Neural cell (in vitro differentiated cells): ENCODE data around the gene DSCAM.
A peak's percentile ranks its signal among the peaks of the same experiment; 100 is the strongest.

ENCODE experiments used
- CTCF ChIP-seq: fragments of 450-650 bp; IDR thresholded peaks from 2 replicates; pipeline ENCODE4 v1.5.1; 2014; ENCODE audit warnings: antibody characterized with exemption, mild to moderate bottlenecking, moderate library complexity; ENCODE audit not compliant: poor library complexity, severe bottlenecking
- EP300 ChIP-seq: fragments of 450-650 bp; conservative IDR thresholded peaks from 2 replicates; pipeline ENCODE4 v1.6.1; 2014; ENCODE audit warnings: antibody characterized with exemption, mild to moderate bottlenecking, moderate library complexity; ENCODE audit not compliant: poor library complexity, severe bottlenecking
- EZH2 ChIP-seq: fragments of 200-600, 300-800 bp; shearing (Covaris generic), sonication (generic); IDR thresholded peaks from 2 replicates; pipeline ENCODE4 v1.6.1; 2014; ENCODE audit warnings: antibody characterized with exemption, low read length, borderline replicate concordance, mild to moderate bottlenecking; ENCODE audit not compliant: insufficient read depth, poor library complexity, severe bottlenecking
- MXI1 ChIP-seq: fragments of 450-650 bp; conservative IDR thresholded peaks from 2 replicates; pipeline ENCODE4 v1.6.1; 2014; ENCODE audit warnings: antibody characterized with exemption, mild to moderate bottlenecking; ENCODE audit not compliant: poor library complexity, severe bottlenecking
- POLR2AphosphoS5 ChIP-seq: IDR thresholded peaks from 2 replicates; pipeline ENCODE4 v1.6.1; 2012
- REST ChIP-seq: IDR thresholded peaks from 2 replicates; pipeline ENCODE4 v1.6.1; 2012; ENCODE audit warnings: borderline replicate concordance
- SMC3 ChIP-seq: fragments of 450-650 bp; conservative IDR thresholded peaks from 2 replicates; pipeline ENCODE4 v1.6.1; 2014; ENCODE audit warnings: antibody characterized with exemption, mild to moderate bottlenecking, moderate library complexity; ENCODE audit not compliant: poor library complexity

- TF ChIP-seq CTCF (no peak), MXI1 (no peak), EZH2 (no peak), POLR2AphosphoS5 (no peak), EP300 (peak; percentile 59), REST (peak; percentile 24), SMC3 (no peak)
These were observed 423.9 kb downstream of the DSCAM start for GRCh38 chr21:40422896-40423635.
